KMS-11 (cell line): ENCODE measurements around the gene SCGB1C2.

Source experiments
- H2AFZ ChIP-seq: fragments of 200-600 bp; sonication (generic); 2 replicates; pipeline ENCODE4 v1.6.1; 2016; ENCODE audit warnings: antibody characterized with exemption, mixed run types, low read depth
- H3K27ac ChIP-seq: fragments of 200-600 bp; sonication (generic); 2 replicates; pipeline ENCODE4 v1.6.1; 2016; ENCODE audit warnings: mild to moderate bottlenecking, mixed run types
- H3K27me3 ChIP-seq: fragments of 200-600 bp; sonication (generic); 2 replicates; pipeline ENCODE4 v1.6.1; 2017; ENCODE audit warnings: mild to moderate bottlenecking, low read depth, mixed run types, moderate library complexity; ENCODE audit not compliant: insufficient read depth
- H3K36me3 ChIP-seq: fragments of 200-600 bp; sonication (generic); 2 replicates; pipeline ENCODE4 v1.6.1; 2017; ENCODE audit warnings: mild to moderate bottlenecking, mixed run types; ENCODE audit not compliant: insufficient read depth
- H3K4me1 ChIP-seq: fragments of 200-600 bp; sonication (generic); 2 replicates; pipeline ENCODE4 v1.6.1; 2016; ENCODE audit warnings: mild to moderate bottlenecking, low read depth, mixed run types; ENCODE audit not compliant: poor library complexity, severe bottlenecking
- H3K4me2 ChIP-seq: fragments of 200-600 bp; sonication (generic); 2 replicates; pipeline ENCODE4 v1.7.0; 2016; ENCODE audit warnings: mild to moderate bottlenecking, mixed run types
- H3K4me3 ChIP-seq: fragments of 200-600 bp; sonication (generic); IDR thresholded peaks from 2 replicates; pipeline ENCODE4 v1.6.1; 2017; ENCODE audit warnings: low read depth, low read length, mixed read lengths; ENCODE audit not compliant: insufficient read depth
- H3K79me2 ChIP-seq: fragments of 200-600 bp; sonication (generic); 2 replicates; pipeline ENCODE4 v1.6.1; 2016; ENCODE audit warnings: low read depth, mixed run types; ENCODE audit not compliant: insufficient read depth
- H3K9ac ChIP-seq: fragments of 200-600 bp; sonication (generic); 2 replicates; pipeline ENCODE4 v1.6.1; 2016; ENCODE audit warnings: mild to moderate bottlenecking, mixed run types
- H4K20me1 ChIP-seq: fragments of 200-600 bp; sonication (generic); 2 replicates; pipeline ENCODE4 v1.6.1; 2016; ENCODE audit warnings: mild to moderate bottlenecking, mixed run types; ENCODE audit not compliant: insufficient read depth
- TF ChIP-seq, protein P1 (sequence below): fragments of 200-600 bp; sonication (generic); conservative IDR thresholded peaks from 2 replicates; pipeline ENCODE4 v1.6.1; 2017; ENCODE audit warnings: low read depth, mild to moderate bottlenecking, antibody characterized with exemption, low read length, moderate library complexity, mixed read lengths

The SCGB1C2 gene

GRCh38 chr17:160336-160735, 23.0 kb downstream of the SCGB1C2 start:
- no peaks in the 10 kb centered on the region for H3K36me3 ChIP-seq

DNA sequence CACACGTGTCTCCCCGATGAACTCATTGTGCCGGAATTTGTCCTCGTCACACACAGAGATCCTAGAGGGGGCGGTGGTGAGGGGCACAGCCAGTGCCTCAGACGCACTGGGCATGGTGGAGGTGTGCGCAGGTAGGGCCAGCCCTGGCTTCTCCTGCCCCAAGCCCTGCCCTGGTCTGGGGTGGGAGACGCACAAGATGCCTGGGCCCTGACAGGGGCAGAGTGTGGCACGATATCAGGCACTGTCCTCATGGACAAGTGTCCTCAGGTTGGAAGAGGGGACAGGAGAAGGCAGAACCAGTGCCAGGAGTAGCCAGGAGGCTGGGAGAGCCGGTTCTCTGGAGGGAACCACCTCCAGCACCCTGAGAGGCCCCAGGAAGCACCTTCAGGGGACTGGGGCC, 24.1 kb downstream of the SCGB1C2 start:
- no peaks in the 10 kb centered on the region for H4K20me1 ChIP-seq
- H3K4me1 ChIP-seq: no peaks in the 10 kb centered on the region
- no peaks in the 10 kb centered on the region for H3K36me3 ChIP-seq
- H3K79me2 ChIP-seq: no peaks in the 10 kb centered on the region
- H3K27ac ChIP-seq: no peak overlapping the region
- no peak overlapping the region for H2AFZ ChIP-seq
- TF ChIP-seq, protein P1, sequence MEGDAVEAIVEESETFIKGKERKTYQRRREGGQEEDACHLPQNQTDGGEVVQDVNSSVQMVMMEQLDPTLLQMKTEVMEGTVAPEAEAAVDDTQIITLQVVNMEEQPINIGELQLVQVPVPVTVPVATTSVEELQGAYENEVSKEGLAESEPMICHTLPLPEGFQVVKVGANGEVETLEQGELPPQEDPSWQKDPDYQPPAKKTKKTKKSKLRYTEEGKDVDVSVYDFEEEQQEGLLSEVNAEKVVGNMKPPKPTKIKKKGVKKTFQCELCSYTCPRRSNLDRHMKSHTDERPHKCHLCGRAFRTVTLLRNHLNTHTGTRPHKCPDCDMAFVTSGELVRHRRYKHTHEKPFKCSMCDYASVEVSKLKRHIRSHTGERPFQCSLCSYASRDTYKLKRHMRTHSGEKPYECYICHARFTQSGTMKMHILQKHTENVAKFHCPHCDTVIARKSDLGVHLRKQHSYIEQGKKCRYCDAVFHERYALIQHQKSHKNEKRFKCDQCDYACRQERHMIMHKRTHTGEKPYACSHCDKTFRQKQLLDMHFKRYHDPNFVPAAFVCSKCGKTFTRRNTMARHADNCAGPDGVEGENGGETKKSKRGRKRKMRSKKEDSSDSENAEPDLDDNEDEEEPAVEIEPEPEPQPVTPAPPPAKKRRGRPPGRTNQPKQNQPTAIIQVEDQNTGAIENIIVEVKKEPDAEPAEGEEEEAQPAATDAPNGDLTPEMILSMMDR: no peak
- H3K4me2 ChIP-seq: no peak overlapping the region
- no peak overlapping the region for H3K4me3 ChIP-seq
- peaks cover 9% of the 10 kb centered on the region; the same call in 1 of the 2 replicates for H3K27me3 ChIP-seq
- H3K9ac ChIP-seq: no peak overlapping the region

More at GRCh38 chr17:160336-160735, 23.0 kb downstream of the SCGB1C2 start:
- no peaks in the 10 kb centered on the region for H3K4me1 ChIP-seq
- H3K27ac ChIP-seq: no peak overlapping the region
- H3K9ac ChIP-seq: no peak overlapping the region
- TF ChIP-seq, protein P1: no peak
- no peak overlapping the region for H3K4me2 ChIP-seq
- H2AFZ ChIP-seq: no peak overlapping the region
- peaks cover 9% of the 10 kb centered on the region; the same call in 1 of the 2 replicates for H3K27me3 ChIP-seq
- H3K79me2 ChIP-seq: no peaks in the 10 kb centered on the region
- H4K20me1 ChIP-seq: no peaks in the 10 kb centered on the region
- H3K4me3 ChIP-seq: no peak overlapping the region

DNA sequence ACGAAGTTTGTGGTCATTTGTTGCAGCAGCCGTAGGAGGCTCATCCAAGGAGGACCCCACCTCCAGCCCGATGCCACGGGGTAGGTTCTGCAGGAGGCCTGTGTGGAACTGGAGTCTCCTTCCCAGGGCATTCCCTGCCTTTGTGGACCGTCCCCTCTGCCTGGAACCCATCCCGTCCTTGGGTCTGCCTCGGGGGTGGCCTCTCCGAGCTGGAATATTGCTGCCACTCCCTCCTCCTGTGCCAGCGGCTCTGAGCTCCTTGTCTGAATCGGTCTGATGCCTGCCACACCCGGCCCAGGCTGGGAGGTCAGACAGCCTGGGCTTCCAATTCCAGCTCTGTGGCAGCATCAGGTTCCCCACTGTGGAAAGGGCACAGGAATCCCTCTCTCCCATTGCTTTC, 25.3 kb downstream of the SCGB1C2 start:
- Histone ChIP-seq H4K20me1 (no peaks in the 10 kb centered on the region), H3K4me2 (no peak overlapping the region), H2AFZ (no peak overlapping the region), H3K79me2 (no peaks in the 10 kb centered on the region), H3K27me3 (peaks cover 9% of the 10 kb centered on the region; the same call in 1 of the 2 replicates), H3K27ac (no peak overlapping the region), H3K4me3 (no peak overlapping the region), H3K9ac (no peak overlapping the region), H3K36me3 (no peaks in the 10 kb centered on the region), H3K4me1 (no peaks in the 10 kb centered on the region)
- TF ChIP-seq, protein P1: no peak

DNA sequence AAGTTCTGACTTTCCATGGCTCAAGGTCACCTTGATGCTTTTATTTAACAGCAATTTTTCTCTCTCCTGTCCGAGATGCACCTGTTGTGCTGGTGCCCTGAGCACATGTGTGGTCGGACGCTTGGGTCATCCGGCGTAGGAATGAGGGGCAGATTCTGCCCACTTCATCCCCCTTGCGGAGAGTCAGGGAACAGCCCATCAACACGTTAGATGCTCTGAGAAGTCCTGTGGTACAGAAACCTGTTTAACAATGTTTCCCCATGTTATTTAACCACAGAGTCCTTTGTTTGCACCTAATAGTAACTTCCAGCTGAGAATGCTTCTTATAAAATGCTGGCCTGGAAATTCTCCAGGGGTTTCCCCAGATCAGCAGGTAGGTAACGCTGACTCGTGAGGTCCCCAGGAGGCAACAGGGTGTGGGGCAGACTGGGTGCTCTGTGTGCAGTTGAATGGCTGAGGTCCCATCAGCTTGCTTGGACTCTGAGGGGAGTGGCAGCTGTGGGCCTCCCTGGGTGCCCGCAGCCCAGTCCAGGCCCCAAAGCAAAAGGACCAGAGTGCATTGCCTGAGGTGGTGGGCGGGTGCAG, 26.2 kb downstream of the SCGB1C2 start:
- no peak overlapping the region for H3K9ac ChIP-seq
- peaks cover 9% of the 10 kb centered on the region; the same call in 1 of the 2 replicates for H3K27me3 ChIP-seq
- no peaks in the 10 kb centered on the region for H4K20me1 ChIP-seq
- no peak overlapping the region for H3K4me3 ChIP-seq
- H3K4me2 ChIP-seq: no peak overlapping the region
- H3K27ac ChIP-seq: no peak overlapping the region
- no peaks in the 10 kb centered on the region for H3K36me3 ChIP-seq
- no peak overlapping the region for H2AFZ ChIP-seq
- no peaks in the 10 kb centered on the region for H3K79me2 ChIP-seq
- H3K4me1 ChIP-seq: no peaks in the 10 kb centered on the region
- TF ChIP-seq, protein P1: peak; percentile 28; the same call in 1 of the 2 replicates
